H9 (cell line): ENCODE results near the gene AFF1. TPM values are rescaled to one million over a fixed set of nuclear protein-coding genes. Genes with fewer than 3 reads are reported as not detected.

Experiments used
- DNase-seq: peaks from one replicate; pipeline ENCODE4 v3.0.0-alpha.2; 2017
- H2AFZ ChIP-seq: one replicate; pipeline ENCODE4 v1.6.1; 2013; ENCODE audit warnings: mild to moderate bottlenecking, low read length, control low read depth, moderate library complexity
- H2AK5ac ChIP-seq: 2 replicates; pipeline ENCODE4 v1.6.1; 2013; ENCODE audit warnings: low read length, control low read depth, mixed read lengths; ENCODE audit not compliant: insufficient read length
- H2BK120ac ChIP-seq: one replicate; pipeline ENCODE4 v1.6.1; 2013; ENCODE audit warnings: low read depth, mild to moderate bottlenecking, low read length, control low read depth, inconsistent platforms; ENCODE audit not compliant: poor library complexity, severe bottlenecking
- H2BK12ac ChIP-seq: 2 replicates; pipeline ENCODE4 v1.6.1; 2013; ENCODE audit warnings: low read length, control low read depth, mixed read lengths, low read depth; ENCODE audit not compliant: insufficient read length
- H2BK15ac ChIP-seq: 2 replicates; pipeline ENCODE4 v1.6.1; 2013; ENCODE audit warnings: low read depth, low read length, control low read depth
- H2BK20ac ChIP-seq: one replicate; pipeline ENCODE4 v1.6.1; 2013; ENCODE audit warnings: low read depth, mild to moderate bottlenecking, low read length, control low read depth, inconsistent platforms; ENCODE audit not compliant: poor library complexity, severe bottlenecking
- H2BK5ac ChIP-seq: 2 replicates; pipeline ENCODE4 v1.6.1; 2013; ENCODE audit warnings: low read length, control low read depth, mixed read lengths; ENCODE audit not compliant: insufficient read length
- H3K14ac ChIP-seq: 2 replicates; pipeline ENCODE4 v1.6.1; 2013; ENCODE audit warnings: low read length, control low read depth; ENCODE audit not compliant: insufficient read depth
- H3K18ac ChIP-seq: 2 replicates; pipeline ENCODE4 v1.6.1; 2013; ENCODE audit warnings: low read depth, mild to moderate bottlenecking, mixed read lengths, low read length, control low read depth; ENCODE audit not compliant: insufficient read length
- H3K23ac ChIP-seq: 2 replicates; pipeline ENCODE4 v1.6.1; 2013; ENCODE audit warnings: low read length, control low read depth, mixed read lengths, low read depth; ENCODE audit not compliant: insufficient read length
- H3K23me2 ChIP-seq: 2 replicates; pipeline ENCODE4 v1.6.1; 2013; ENCODE audit warnings: low read depth, mild to moderate bottlenecking, mixed read lengths, low read length, control low read depth; ENCODE audit not compliant: insufficient read length, poor library complexity, severe bottlenecking
- H3K27ac ChIP-seq: 2 replicates; pipeline ENCODE4 v1.5.1; 2013; ENCODE audit warnings: low read length, control low read depth, mixed read lengths, low read depth; ENCODE audit not compliant: insufficient read length
- H3K27me3 ChIP-seq: 2 replicates; pipeline ENCODE4 v1.6.1; 2013; ENCODE audit warnings: low read length, control low read depth, inconsistent platforms; ENCODE audit not compliant: insufficient read depth
- H3K4ac ChIP-seq: 2 replicates; pipeline ENCODE4 v1.6.1; 2013; ENCODE audit warnings: low read depth, mild to moderate bottlenecking, control low read depth, inconsistent platforms, low read length, moderate library complexity
- H3K4me1 ChIP-seq: 2 replicates; pipeline ENCODE4 v1.6.1; 2013; ENCODE audit warnings: low read length, control low read depth, inconsistent platforms; ENCODE audit not compliant: insufficient read depth
- H3K4me2 ChIP-seq: 2 replicates; pipeline ENCODE4 v1.6.1; 2013; ENCODE audit warnings: low read length, control low read depth, mixed read lengths; ENCODE audit not compliant: insufficient read length, insufficient read depth
- H3K56ac ChIP-seq: 2 replicates; pipeline ENCODE4 v1.6.1; 2013; ENCODE audit warnings: low read depth, mild to moderate bottlenecking, mixed read lengths, low read length, control low read depth; ENCODE audit not compliant: insufficient read length
- H3K79me1 ChIP-seq: 2 replicates; pipeline ENCODE4 v1.6.1; 2013; ENCODE audit warnings: low read depth, mild to moderate bottlenecking, moderate library complexity, low read length, control low read depth, inconsistent platforms; ENCODE audit not compliant: insufficient read depth, poor library complexity, severe bottlenecking
- H3K79me2 ChIP-seq: 2 replicates; pipeline ENCODE4 v1.6.1; 2013; ENCODE audit warnings: low read length, control low read depth, inconsistent platforms; ENCODE audit not compliant: insufficient read depth
- H3K9ac ChIP-seq: 2 replicates; pipeline ENCODE4 v1.6.1; 2013; ENCODE audit warnings: low read length, control low read depth, mixed read lengths; ENCODE audit not compliant: insufficient read length; ENCODE audit errors: extremely low read depth
- H3K9me3 ChIP-seq: one replicate; pipeline ENCODE4 v1.6.1; 2013; ENCODE audit warnings: low read depth, low read length, inconsistent platforms; ENCODE audit not compliant: control insufficient read depth
- H3T11ph ChIP-seq: one replicate; pipeline ENCODE4 v1.6.1; 2013; ENCODE audit warnings: mild to moderate bottlenecking, low read length, control low read depth, inconsistent platforms
- H4K20me1 ChIP-seq: one replicate; pipeline ENCODE4 v1.6.1; 2013; ENCODE audit not compliant: control insufficient read depth, insufficient read length, insufficient read depth
- H4K5ac ChIP-seq: 2 replicates; pipeline ENCODE4 v1.6.1; 2013; ENCODE audit warnings: low read depth, mild to moderate bottlenecking, mixed read lengths, low read length, control low read depth; ENCODE audit not compliant: insufficient read length
- H4K8ac ChIP-seq: replicated peaks from 2 replicates; pipeline ENCODE4 v1.6.1; 2013; ENCODE audit warnings: low read length, control low read depth, mixed read lengths, low read depth; ENCODE audit not compliant: insufficient read length
- H4K91ac ChIP-seq: 2 replicates; pipeline ENCODE4 v1.6.1; 2013; ENCODE audit warnings: low read depth, mild to moderate bottlenecking, moderate library complexity, mixed read lengths, low read length, control low read depth; ENCODE audit not compliant: insufficient read length
- H3K27ac Mint-ChIP-seq, 3 experiments: 2 replicates in 2 of 3; 3 replicates in 1 of 3; pipeline ENCODE4 v1.8.0; 2020 to 2021; ENCODE audit warnings: mixed read lengths in 3 of 3, mild to moderate bottlenecking in 1 of 3, moderate library complexity in 1 of 3
- H3K27me3 Mint-ChIP-seq: 2 replicates; pipeline ENCODE4 v1.8.0; 2021; ENCODE audit warnings: low read depth, mild to moderate bottlenecking, moderate library complexity, mixed read lengths
- H3K36me3 Mint-ChIP-seq, 3 experiments: 2 replicates in 2 of 3; 3 replicates in 1 of 3; pipeline ENCODE4 v1.8.0; 2020 to 2021; ENCODE audit warnings: low read depth in 3 of 3, mixed read lengths in 3 of 3; ENCODE audit not compliant: insufficient read depth in 1 of 3
- H3K4me1 Mint-ChIP-seq, 2 experiments: 2 replicates each; pipeline ENCODE4 v1.8.0; 2020; ENCODE audit warnings: mixed read lengths in 2 of 2
- H3K4me3 Mint-ChIP-seq, 2 experiments: 2 replicates in 1 of 2; 3 replicates in 1 of 2; pipeline ENCODE4 v1.8.0; 2020 to 2021; ENCODE audit warnings: mild to moderate bottlenecking in 2 of 2, mixed read lengths in 2 of 2, moderate library complexity in 1 of 2
- H3K9me3 Mint-ChIP-seq, 2 experiments: 2 replicates in 1 of 2; 3 replicates in 1 of 2; pipeline ENCODE4 v1.8.0; 2020; ENCODE audit warnings: mild to moderate bottlenecking in 2 of 2, mixed read lengths in 2 of 2, moderate library complexity in 1 of 2
- CTCF ChIP-seq: fragments of 200-600 bp; sonication (generic); conservative IDR thresholded peaks from 3 replicates; pipeline ENCODE4 v1.8.0; 2021; ENCODE audit warnings: antibody characterized with exemption, mild to moderate bottlenecking
- whole genome bisulfite sequencing: extraction: QIAGEN DNeasy Blood & Tissue Kit; methylation state at CpG from one replicate; pipeline ENCODE4 v1.1.7; 2013; ENCODE audit warnings: missing lambda C conversion rate, low lambda C conversion rate, mixed read lengths; ENCODE audit not compliant: insufficient read length; ENCODE audit errors: extremely low coverage; 5-methylcytosine and 5-hydroxymethylcytosine counted together
- total RNA-seq: library from RNA; stranded (reverse); gene quantifications from 2 replicates; pipeline ENCODE4 v1.2.1, GENCODE V29; 2021

The AFF1 gene
- total RNA-seq, 1 experiment from 2014 or later, result 74.5 TPM

GRCh38 chr4:86967073-86967472, 32.3 kb downstream of the AFF1 start:
- no peak overlapping the region for H3K18ac ChIP-seq
- H3K79me1 ChIP-seq, result peaks cover 5% of the 10 kb centered on the region
- Mint-ChIP-seq H3K27ac (no peak overlapping the region), H3K9me3 (no peaks in the 10 kb centered on the region), H3K36me3 (no peaks in the 10 kb centered on the region; a peak in 2 of 7 replicates), H3K4me1 (peaks cover 17 to 28% of the 10 kb centered on the region in 2 experiments), H3K27me3 (no peaks in the 10 kb centered on the region), H3K4me3 (no peak overlapping the region)
- no peaks in the 10 kb centered on the region for H3K27me3 ChIP-seq
- no peak overlapping the region for H2BK120ac ChIP-seq
- WGBS, result no CpG with 5 or more reads among the region's 2 CpGs
- no peak overlapping the region for H3K4ac ChIP-seq
- no peaks in the 10 kb centered on the region for H4K20me1 ChIP-seq
- H3K79me2 ChIP-seq, result peaks cover 19% of the 10 kb centered on the region; the same call in 1 of the 2 replicates
- no peaks in the 10 kb centered on the region for H3K23me2 ChIP-seq
- no peak overlapping the region for H3K14ac ChIP-seq
- H3K23ac ChIP-seq, result no peak overlapping the region
- no peak for DNase-seq
- peaks cover 22% of the 10 kb centered on the region; the same call in 1 of the 2 replicates for H3K4me1 ChIP-seq
- no peak overlapping the region for H3K9ac ChIP-seq
- no peak overlapping the region for H4K5ac ChIP-seq
- no peak overlapping the region for H2BK5ac ChIP-seq
- no peak overlapping the region for H2BK15ac ChIP-seq
- no peak overlapping the region for H3K27ac ChIP-seq
- no peaks in the 10 kb centered on the region for H3K9me3 ChIP-seq
- no peak overlapping the region for H2BK12ac ChIP-seq
- no peak for TF ChIP-seq CTCF
- H3T11ph ChIP-seq, result no peak overlapping the region
- H2AK5ac ChIP-seq, result no peak overlapping the region
- H4K91ac ChIP-seq, result no peak overlapping the region
- no peak overlapping the region for H3K56ac ChIP-seq
- no peak overlapping the region for H2BK20ac ChIP-seq
- H2AFZ ChIP-seq, result no peak overlapping the region
- H4K8ac ChIP-seq, result no peak overlapping the region
- H3K4me2 ChIP-seq, result no peak overlapping the region
